RWPE1 (cell line): ENCODE results near the gene CIC.

Experiments used
- CTCF ChIA-PET: fragments of 350-600 bp; sonication (Branson Sonifier 250); formaldehyde crosslinking; extraction: SDS; loops from one replicate; lab custom pipeline; 2021; lab: Yijun Ruan, JAX
- POLR2A ChIA-PET: fragments of 400-600 bp; formaldehyde crosslinking; extraction: SDS; loops from one replicate; lab custom pipeline; 2020; ENCODE audit warnings: antibody characterized with exemption; ENCODE audit not compliant: low non-redundant PET; lab: Yijun Ruan, JAX
- DNase-seq: peaks from one replicate; pipeline ENCODE4 v3.0.0; 2012; ENCODE audit warnings: low spot score
- H3K27ac ChIP-seq: fragments of 450-650 bp; 2 replicates; pipeline ENCODE4 v1.5.1; 2017
- CTCF ChIP-seq: fragments of 450-650 bp; conservative IDR thresholded peaks from 2 replicates; pipeline ENCODE4 v1.5.1; 2017; ENCODE audit warnings: low read depth, mild to moderate bottlenecking

The CIC gene

GRCh38 chr19:42282819-42283187, 13.8 kb downstream of the CIC start:
- CTCF ChIA-PET = no interaction called here
- POLR2A ChIA-PET = no interaction called here
- peak overlapping the region; percentile 100 for H3K27ac ChIP-seq
- no peak for TF ChIP-seq CTCF
- no peak for DNase-seq

- peak overlapping the region; percentile 100 for H3K27ac ChIP-seq
- CTCF ChIA-PET = no interaction called here
- peak; percentile 96 for DNase-seq
- TF ChIP-seq CTCF = no peak
- POLR2A ChIA-PET = interaction anchor here (0.6 kb wide), 3 partner anchors 32 to 170 kb away, joined by 3 to 12 read pairs (median 3); no protein-coding TSS in a partner anchor
These were observed 14.4 kb downstream of the CIC start for GRCh38 chr19:42283188-42284065.

- CTCF ChIA-PET = interaction anchor here (0.7 kb wide), 1 partner anchor 30 kb away, joined by 3 read pairs; no protein-coding TSS in a partner anchor
- H3K27ac ChIP-seq = peak overlapping the region; percentile 100
- POLR2A ChIA-PET = interaction anchor here (0.6 kb wide), 3 partner anchors 32 to 170 kb away, joined by 3 to 12 read pairs (median 3); no protein-coding TSS in a partner anchor
- no peak for TF ChIP-seq CTCF
- DNase-seq = peak; percentile 87
These were observed 15.0 kb downstream of the CIC start for GRCh38 chr19:42284066-42284501.

- no peak for DNase-seq
- peak overlapping the region; percentile 100 for H3K27ac ChIP-seq
- no peak for TF ChIP-seq CTCF
- ChIA-PET CTCF (interaction anchor here (0.7 kb wide), 1 partner anchor 29 kb away, joined by 3 read pairs; no protein-coding TSS in a partner anchor), POLR2A (no interaction called here)
These were observed 15.7 kb downstream of the CIC start for GRCh38 chr19:42284591-42285341.

- H3K27ac ChIP-seq = peak overlapping the region; percentile 100
- DNase-seq = no peak
- ChIA-PET CTCF (interaction anchor here (1.2 kb wide), 1 partner anchor 153 kb away, joined by 3 read pairs; no protein-coding TSS in a partner anchor), POLR2A (no interaction called here)
- TF ChIP-seq CTCF = no peak
These were observed 16.5 kb downstream of the CIC start for GRCh38 chr19:42285541-42285941.

GRCh38 chr19:42285988-42286348, 16.9 kb downstream of the CIC start:
- TF ChIP-seq CTCF = no peak
- ChIA-PET POLR2A (no interaction called here), CTCF (interaction anchor here (1.2 kb wide), 1 partner anchor 153 kb away, joined by 3 read pairs; no protein-coding TSS in a partner anchor)
- peak overlapping the region; percentile 100 for H3K27ac ChIP-seq
- DNase-seq = no peak
